ENCODE measurements around the gene NOTCH1. TPM values are rescaled to one million over a fixed set of nuclear protein-coding genes. Genes with fewer than 3 reads are reported as not detected.

NOTCH1 gene
- total RNA-seq, 4 donors from 2014 or later, result 48.6 to 90.6 (median 58.8) TPM

- Histone ChIP-seq H3K4me3 (no peak overlapping the region), H3K27ac (replicated peaks in 1 of 4) (peak overlapping the region in 1 of 4 donors; percentile 18), H3K27me3 (no peaks in the 10 kb centered on the region), H3K36me3 (peaks cover 0 to 39% (median 29%) of the 10 kb centered on the region in 4 donors), H3K9me3 (no peaks in the 10 kb centered on the region), H3K4me1 (peaks cover 87 to 98% (median 93%) of the 10 kb centered on the region in 4 donors)
- intact Hi-C loops (cut with DNase I), result no loop called here
- DNase-seq (ENCODE audit: extremely low spot score), result no peak
- TF ChIP-seq POLR2AphosphoS5 (IDR thresholded peaks at IDR 0.05), result no peak
- TF ChIP-seq POLR2A (IDR thresholded peaks at IDR 0.05; ENCODE audit: low read depth), result no peak
- TF ChIP-seq, protein P1, sequence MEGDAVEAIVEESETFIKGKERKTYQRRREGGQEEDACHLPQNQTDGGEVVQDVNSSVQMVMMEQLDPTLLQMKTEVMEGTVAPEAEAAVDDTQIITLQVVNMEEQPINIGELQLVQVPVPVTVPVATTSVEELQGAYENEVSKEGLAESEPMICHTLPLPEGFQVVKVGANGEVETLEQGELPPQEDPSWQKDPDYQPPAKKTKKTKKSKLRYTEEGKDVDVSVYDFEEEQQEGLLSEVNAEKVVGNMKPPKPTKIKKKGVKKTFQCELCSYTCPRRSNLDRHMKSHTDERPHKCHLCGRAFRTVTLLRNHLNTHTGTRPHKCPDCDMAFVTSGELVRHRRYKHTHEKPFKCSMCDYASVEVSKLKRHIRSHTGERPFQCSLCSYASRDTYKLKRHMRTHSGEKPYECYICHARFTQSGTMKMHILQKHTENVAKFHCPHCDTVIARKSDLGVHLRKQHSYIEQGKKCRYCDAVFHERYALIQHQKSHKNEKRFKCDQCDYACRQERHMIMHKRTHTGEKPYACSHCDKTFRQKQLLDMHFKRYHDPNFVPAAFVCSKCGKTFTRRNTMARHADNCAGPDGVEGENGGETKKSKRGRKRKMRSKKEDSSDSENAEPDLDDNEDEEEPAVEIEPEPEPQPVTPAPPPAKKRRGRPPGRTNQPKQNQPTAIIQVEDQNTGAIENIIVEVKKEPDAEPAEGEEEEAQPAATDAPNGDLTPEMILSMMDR (IDR thresholded peaks at IDR 0.05), result no peak
- WGBS, result no CpG with 5 or more reads among the region's 16 CpGs
These were observed 9.1 kb downstream of the NOTCH1 start for GRCh38 chr9:136536721-136537241.

DNA sequence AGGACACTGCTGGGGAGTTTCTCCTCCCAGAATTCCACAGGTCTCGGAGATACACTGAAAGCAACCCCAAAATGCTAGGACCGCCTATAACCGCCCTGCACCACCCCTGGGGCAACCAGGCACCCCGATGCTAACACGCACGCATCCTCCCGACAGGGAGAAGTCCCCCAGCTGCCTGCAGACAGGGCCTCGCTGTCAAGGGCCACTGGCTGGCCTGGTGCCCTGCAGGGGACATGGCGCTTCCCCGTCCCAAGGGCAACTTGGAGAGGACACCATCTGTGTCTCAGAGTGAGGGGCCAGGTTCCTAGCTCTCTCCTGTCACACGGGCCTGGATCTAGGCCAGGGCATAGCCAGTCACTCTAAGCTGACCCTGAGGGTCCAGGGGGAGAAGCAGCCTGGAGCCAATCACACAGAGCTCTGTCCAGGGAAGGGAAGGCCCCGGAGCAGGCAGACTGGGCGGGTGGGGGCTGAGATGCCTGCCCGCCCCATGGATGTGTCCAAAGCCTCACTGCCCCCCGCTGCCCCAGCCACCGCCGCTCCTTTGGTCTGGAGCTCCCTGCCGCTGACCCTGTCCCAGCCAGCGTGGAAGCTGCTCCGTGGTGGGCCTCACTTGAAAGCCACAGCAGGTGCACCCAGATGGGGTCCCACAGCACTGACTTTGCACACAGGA is 9.7 kb downstream of the NOTCH1 start:
- peak overlapping the region in 1 of 4 donors; percentile 18 for H3K27ac ChIP-seq (replicated peaks in 1 of 4)
- peaks cover 87 to 98% (median 93%) of the 10 kb centered on the region in 4 donors for H3K4me1 ChIP-seq
- H3K4me3 ChIP-seq, result no peak overlapping the region
- no peak for DNase-seq (ENCODE audit: extremely low spot score)
- WGBS, result 83% methylated on average over 16 of the region's 20 CpGs
- H3K27me3 ChIP-seq, result no peaks in the 10 kb centered on the region
- no peaks in the 10 kb centered on the region for H3K9me3 ChIP-seq
- peaks cover 0 to 34% (median 25%) of the 10 kb centered on the region in 4 donors for H3K36me3 ChIP-seq
- intact Hi-C loops (cut with DNase I), result no loop called here
- TF ChIP-seq EP300 (IDR thresholded peaks at IDR 0.05) (no peak), POLR2A (IDR thresholded peaks at IDR 0.05; ENCODE audit: low read depth) (no peak), POLR2AphosphoS5 (IDR thresholded peaks at IDR 0.05) (no peak)
- TF ChIP-seq, protein P1 (IDR thresholded peaks at IDR 0.05), result no peak

DNA sequence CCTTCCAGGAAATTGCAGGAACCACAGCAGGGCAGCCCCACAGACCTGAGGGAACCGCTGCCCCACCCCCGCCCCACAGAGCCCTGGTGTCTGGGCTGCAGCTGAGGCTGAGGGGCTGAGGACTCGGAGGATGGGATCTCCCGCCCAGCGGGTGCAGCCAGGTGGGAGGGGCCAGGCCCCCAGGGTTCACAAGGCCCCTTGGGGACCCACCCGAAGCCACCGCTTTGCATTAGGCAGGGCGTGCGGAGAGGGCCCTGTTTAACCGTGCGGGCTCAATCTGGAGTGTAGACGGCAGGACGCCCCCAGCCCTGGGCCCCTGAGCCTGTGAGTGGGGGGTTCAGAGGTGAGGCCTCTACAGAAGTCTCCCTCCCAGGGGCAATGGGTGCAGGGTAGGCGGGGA is 10.8 kb downstream of the NOTCH1 start:
- DNase-seq (ENCODE audit: extremely low spot score), result no peak
- no peak overlapping the region for H3K27ac ChIP-seq (replicated peaks in 1 of 4)
- H3K4me1 ChIP-seq, result peaks cover 87 to 98% (median 93%) of the 10 kb centered on the region in 4 donors
- TF ChIP-seq POLR2AphosphoS5 (IDR thresholded peaks at IDR 0.05), result no peak
- no peak for TF ChIP-seq POLR2A (IDR thresholded peaks at IDR 0.05; ENCODE audit: low read depth)
- TF ChIP-seq EP300 (IDR thresholded peaks at IDR 0.05), result no peak
- TF ChIP-seq, protein P1 (IDR thresholded peaks at IDR 0.05), result no peak
- H3K4me3 ChIP-seq, result no peak overlapping the region
- intact Hi-C loops (cut with DNase I), result no loop called here
- H3K27me3 ChIP-seq, result no peaks in the 10 kb centered on the region
- 80% methylated on average over 6 of the region's 14 CpGs for WGBS
- no peaks in the 10 kb centered on the region for H3K9me3 ChIP-seq
- H3K36me3 ChIP-seq, result peaks cover 0 to 34% (median 24%) of the 10 kb centered on the region in 4 donors

- Histone ChIP-seq H3K4me1 (peaks cover 87 to 98% (median 93%) of the 10 kb centered on the region in 4 donors), H3K9me3 (no peaks in the 10 kb centered on the region), H3K27me3 (no peaks in the 10 kb centered on the region), H3K27ac (replicated peaks in 1 of 4) (peak overlapping the region in 3 of 4 donors; percentile 27 to 79 (median 35)), H3K36me3 (peaks cover 0 to 34% (median 24%) of the 10 kb centered on the region in 4 donors), H3K4me3 (no peak overlapping the region)
- no peak for DNase-seq (ENCODE audit: extremely low spot score)
- whole genome bisulfite sequencing, result 78% methylated on average over 17 of the region's 18 CpGs
- intact Hi-C loops (cut with DNase I), result no loop called here
- TF ChIP-seq POLR2AphosphoS5 (IDR thresholded peaks at IDR 0.05) (no peak), EP300 (IDR thresholded peaks at IDR 0.05) (no peak), POLR2A (IDR thresholded peaks at IDR 0.05; ENCODE audit: low read depth) (no peak)
- TF ChIP-seq, protein P1 (IDR thresholded peaks at IDR 0.05), result no peak
These were observed 11.5 kb downstream of the NOTCH1 start for GRCh38 chr9:136534366-136534765.
